GM21576 (cell line): ENCODE data around the gene HTRA3.

ENCODE experiments used
- ATAC-seq: cut with Tn5 transposase; IDR thresholded peaks from one replicate; pipeline ENCODE4 v1.9.1; 2021; ENCODE audit warnings: mild to moderate bottlenecking, moderate library complexity; ENCODE audit not compliant: unreplicated experiment

The HTRA3 gene

GRCh38 chr4:8245884-8246833 lies 23.4 kb upstream of the HTRA3 start:
- ATAC-seq = no peak

- no peak for ATAC-seq
Observed at GRCh38 chr4:8247047-8247930, 22.3 kb upstream of the HTRA3 start.

- no peak for ATAC-seq
Observed at GRCh38 chr4:8248091-8248490, 21.5 kb upstream of the HTRA3 start.

DNA sequence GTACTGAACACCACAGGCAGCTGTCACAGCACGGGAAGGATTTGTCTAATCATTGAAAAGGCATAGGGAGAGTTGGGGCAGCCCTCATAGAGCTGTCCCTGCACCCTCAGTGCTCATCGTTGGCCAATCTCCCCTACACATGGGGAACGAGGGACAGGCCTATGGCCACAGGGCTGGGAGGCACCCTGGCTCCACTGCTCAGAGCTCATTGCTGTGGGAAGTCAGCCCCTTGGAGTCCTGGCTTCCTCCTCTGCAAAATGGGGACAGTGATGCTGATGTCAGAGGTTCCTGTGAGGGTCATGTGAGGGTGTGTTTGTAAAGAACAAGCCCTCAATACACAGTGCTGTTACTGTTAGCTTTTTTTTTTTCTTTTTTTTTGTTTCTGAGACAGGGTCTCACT lies 19.3 kb upstream of the HTRA3 start:
- no peak for ATAC-seq

DNA sequence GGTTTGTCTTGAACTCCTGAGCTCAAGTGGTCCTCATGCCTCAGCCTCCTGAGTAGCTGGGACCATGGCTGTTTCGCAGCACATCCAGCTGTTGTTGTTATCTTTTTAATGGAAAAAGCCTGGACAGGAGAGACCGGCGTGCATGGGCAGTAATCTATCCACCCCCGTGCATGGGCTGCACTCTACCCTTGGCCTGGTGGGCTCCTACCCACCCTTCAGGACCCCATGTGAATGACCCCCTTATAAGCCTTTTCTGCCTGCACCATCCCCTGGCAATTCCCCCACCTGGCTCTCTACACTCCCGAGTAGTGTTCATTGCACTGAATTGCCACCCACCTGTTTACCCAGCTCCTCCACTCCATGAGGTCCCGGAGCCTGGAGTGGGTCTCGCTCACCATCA lies 18.9 kb upstream of the HTRA3 start:
- no peak for ATAC-seq

DNA sequence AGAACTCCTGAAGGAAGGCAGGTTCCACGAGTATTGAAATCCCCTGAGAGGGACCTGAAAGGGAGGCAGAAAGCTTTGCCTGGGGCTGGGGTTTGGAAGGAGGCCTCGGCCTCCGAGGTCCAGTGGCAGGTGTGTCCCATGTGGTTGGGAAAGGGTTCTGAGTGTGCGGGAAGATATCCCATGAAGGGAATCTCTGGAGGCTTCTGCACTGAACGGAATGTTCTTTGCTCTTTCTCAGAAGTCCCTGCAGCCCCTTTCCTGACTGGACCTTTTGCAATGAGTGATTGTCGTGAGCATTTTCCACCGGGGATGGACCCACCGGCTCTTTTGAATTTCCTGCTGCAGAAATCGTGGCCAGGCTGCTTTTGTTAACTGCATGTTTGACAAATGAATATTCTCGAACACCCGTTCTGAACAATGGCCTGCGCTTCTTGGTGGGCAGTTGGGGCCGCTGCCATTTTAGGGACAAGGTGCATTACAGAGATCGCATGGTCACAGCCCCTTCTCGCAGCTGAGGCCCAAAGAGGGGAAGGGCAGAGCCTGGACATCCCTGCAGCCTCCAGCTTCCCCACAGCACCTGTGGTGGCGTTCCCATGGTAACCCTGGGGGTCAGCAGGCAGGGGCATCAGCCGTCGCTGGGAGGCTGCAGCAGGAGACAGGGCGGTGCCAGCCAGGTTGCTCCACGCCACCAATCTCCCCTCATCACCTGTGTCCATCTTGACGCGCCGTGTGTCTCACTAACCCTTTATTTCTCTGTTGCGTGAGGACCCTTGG lies 18.3 kb upstream of the HTRA3 start:
- ATAC-seq = no peak

DNA sequence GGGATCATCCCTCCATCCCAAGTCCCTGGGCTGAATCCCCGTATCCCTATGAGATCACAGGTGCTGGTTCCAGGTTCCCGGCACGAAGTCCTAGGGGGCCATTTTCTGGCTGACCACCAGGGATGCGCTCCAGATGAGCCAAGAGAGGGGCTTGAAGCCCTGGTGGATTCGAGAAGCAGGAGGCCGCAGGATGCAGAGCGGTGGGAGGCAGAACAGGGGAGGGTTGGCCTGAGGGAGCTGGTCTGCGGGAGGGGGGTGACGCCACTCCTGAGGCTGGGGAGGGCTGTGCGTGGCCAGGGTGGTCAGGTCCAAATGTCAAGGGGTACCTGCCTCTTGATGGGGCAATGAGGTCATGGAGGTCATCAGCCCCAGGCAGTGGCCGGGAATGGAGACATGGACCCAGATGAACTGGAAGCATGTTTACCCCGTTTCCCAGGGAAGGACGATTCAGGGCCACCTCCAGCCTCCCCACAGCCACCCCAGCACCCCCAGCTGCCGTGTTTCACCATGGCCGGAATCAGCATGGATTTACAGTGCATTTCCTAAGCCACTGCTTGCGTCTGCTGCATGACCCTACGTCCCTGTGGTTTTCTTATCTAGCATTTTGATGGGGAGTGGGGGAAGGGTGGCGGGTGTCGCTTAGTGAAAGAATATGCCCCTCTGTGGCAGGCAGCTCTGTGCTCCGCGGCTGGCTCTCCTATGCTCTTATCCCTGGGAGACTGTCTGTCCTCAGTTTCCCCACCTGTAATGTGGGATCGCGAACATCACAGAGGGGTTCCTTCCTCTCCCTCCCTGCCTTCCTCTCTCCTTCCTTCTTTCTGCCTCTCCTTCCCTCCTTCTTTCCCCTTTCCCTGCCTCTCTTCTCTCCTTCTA lies 17.0 kb upstream of the HTRA3 start:
- no peak for ATAC-seq

DNA sequence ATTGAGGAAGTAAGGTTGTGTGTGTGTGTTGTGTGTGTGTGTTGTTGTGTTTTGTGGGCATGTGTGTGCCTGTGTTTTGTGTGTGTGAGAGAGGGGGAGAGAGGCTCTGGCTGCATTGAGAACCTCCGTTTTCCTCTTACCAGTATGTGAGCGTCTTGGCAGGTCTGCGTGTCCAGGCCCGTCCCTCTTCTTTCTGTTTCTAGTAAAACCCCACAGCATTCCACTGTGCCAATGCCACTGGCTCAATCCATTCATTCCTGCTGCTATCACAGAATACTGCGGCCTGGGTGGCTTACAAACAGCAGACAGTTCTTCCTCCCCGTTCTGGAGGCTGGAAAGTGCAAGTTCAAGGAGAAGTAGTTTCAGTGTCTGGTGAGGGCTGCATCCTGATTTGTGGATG lies 15.5 kb upstream of the HTRA3 start:
- ATAC-seq = no peak

GRCh38 chr4:8255698-8256441 lies 13.7 kb upstream of the HTRA3 start:
- no peak for ATAC-seq

- no peak for ATAC-seq
Observed at GRCh38 chr4:8257854-8258253, 11.7 kb upstream of the HTRA3 start.

- ATAC-seq = no peak
Observed at GRCh38 chr4:8258552-8259212, 10.9 kb upstream of the HTRA3 start.

- no peak for ATAC-seq
Observed at GRCh38 chr4:8259743-8260430, 9.7 kb upstream of the HTRA3 start.

DNA sequence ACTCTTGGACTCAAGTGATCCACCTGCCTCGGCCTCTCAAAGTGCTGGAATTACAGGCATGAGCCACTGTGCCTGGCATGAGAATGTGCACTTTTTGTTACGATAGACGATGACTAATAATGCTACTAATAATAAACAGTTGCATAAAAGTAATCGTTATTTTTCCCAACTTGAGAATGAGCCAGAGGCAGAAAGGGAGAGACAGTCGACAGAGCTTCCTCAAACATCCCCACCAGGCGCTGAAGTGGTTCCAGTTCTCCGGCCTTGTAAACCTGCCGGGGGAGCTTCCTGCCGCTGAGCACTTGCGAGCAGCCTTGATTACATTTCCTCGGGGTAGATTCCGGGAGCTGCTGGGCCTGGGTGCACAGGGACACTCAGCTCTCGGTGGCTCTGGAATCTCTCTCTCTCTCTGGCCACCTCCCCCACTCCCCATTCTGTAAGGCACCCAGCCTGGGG lies 8.9 kb upstream of the HTRA3 start:
- no peak for ATAC-seq

GRCh38 chr4:8261851-8262535 lies 7.6 kb upstream of the HTRA3 start:
- ATAC-seq = no peak

GRCh38 chr4:8262637-8263322 lies 6.8 kb upstream of the HTRA3 start:
- ATAC-seq = no peak

- no peak for ATAC-seq
Observed at GRCh38 chr4:8263397-8263796, 6.2 kb upstream of the HTRA3 start.

- ATAC-seq = no peak
Observed at GRCh38 chr4:8264106-8264505, 5.4 kb upstream of the HTRA3 start.
